Pulmonary artery endothelial cell (primary cell): Measurements from ENCODE around the gene PSAPL1. TPM values are rescaled to one million over a fixed set of nuclear protein-coding genes. Genes with fewer than 3 reads are reported as not detected.

Experiments
- DNase-seq: peaks from one replicate; pipeline ENCODE4 v3.0.0-alpha.2; 2011; ENCODE audit warnings: low read depth, low spot score
- total RNA-seq: library from RNA; depleted of rRNA; stranded (reverse); fragments of >200 nt; gene quantifications from 2 replicates; pipeline ENCODE4 v1.2.3, GENCODE V29; 2014

PSAPL1 gene
- total RNA-seq, 1 donor from 2014 or later: not detected

DNA sequence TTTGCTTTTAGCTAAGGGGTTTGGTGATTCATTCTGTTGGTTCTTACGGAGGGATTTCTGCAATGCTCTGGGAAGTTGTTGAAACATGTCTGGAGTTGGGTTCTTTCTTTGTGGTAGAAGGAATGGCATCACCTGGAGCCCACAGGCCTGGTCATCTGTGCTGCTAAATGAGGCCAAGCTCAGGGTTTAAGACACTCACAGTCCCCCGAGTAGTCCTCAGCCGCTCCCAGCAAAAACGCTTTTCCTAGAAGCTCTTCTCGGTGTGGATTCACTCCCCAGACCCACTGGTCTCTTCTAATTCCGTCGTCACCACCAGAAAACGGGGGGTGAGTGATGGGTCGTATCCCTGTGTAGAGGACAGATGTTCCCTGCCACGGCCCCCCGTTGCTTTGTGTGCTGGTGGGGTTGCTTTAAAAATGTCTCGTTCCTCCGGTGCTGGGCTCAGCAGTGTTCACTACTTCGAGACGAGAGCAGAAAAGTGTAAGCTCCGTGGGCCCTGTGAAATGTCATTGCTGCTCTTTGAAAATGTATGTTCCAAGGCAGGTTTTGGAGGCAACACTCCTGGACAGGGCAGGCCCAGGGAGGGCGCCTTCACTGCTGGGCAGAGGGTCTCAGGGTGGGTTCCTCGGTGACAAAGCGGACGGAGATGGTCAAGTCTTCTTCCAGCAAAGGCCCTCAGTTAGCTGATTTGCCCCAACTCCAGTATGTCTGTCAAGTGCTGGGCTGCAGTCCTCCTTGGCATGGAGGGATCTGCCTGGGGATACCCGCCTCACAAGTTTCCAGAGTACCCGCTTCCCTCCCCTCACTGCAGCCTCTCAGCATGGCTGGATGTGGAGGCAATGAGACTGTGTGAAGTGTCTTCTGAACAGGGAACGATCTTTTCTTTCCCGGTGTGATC, 37.3 kb downstream of the PSAPL1 start:
- no peak for DNase-seq

DNA sequence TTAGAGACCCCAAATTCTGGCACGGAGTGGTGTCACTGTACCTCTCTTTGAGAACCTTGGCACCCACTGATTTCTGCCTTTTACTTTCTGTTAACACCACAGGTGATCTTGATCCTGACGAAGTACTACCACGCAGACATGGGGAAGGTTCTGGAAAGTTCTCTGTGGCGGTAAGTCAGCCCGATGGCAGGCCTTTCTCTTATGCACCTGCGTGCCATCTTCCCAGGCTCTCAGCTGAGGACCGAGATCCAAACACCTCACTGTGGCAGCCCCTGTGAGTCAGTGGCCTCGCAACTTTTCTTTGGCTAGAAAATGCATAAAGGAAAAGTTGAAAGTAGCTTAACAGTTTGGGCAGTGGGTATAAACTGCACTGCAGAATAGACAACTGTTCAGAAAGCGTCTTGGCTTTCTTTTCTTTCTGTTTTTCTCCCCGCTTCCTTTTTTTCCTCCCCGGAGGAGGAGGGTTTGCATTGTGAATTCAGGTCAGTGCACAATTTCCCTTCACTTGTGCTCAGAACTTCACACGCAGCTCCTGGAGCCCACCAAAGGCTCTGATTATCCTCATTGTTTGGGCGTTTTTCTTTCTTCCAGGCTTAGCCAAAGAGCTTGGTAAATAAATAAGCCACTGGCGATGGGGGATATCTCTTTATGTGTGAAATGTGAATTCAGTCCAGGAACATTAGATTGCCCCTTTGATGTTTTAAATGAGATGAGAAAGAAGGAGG, 38.4 kb downstream of the PSAPL1 start:
- DNase-seq: no peak

DNA sequence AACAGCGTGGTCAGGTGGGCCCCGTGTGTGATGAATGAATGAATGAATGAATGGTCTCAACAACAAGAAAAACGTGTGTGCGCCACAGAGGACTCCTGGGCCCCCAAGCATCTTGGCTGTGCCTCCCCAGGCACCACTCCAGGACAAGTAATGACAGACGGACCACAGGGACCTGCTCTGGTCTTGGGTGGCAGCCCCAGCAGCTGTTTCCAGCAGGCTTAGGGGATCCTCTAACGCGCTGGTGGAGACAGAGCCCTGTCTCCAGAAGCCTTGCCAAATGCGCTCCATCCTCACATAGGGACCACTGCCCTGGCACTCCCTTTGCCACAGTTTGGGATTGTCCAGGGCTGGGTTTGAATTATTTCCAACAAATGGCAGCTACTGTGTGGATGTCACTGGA, 39.1 kb downstream of the PSAPL1 start:
- DNase-seq: no peak

GRCh38 chr4:7394681-7395451, 39.9 kb downstream of the PSAPL1 start:
- no peak for DNase-seq

DNA sequence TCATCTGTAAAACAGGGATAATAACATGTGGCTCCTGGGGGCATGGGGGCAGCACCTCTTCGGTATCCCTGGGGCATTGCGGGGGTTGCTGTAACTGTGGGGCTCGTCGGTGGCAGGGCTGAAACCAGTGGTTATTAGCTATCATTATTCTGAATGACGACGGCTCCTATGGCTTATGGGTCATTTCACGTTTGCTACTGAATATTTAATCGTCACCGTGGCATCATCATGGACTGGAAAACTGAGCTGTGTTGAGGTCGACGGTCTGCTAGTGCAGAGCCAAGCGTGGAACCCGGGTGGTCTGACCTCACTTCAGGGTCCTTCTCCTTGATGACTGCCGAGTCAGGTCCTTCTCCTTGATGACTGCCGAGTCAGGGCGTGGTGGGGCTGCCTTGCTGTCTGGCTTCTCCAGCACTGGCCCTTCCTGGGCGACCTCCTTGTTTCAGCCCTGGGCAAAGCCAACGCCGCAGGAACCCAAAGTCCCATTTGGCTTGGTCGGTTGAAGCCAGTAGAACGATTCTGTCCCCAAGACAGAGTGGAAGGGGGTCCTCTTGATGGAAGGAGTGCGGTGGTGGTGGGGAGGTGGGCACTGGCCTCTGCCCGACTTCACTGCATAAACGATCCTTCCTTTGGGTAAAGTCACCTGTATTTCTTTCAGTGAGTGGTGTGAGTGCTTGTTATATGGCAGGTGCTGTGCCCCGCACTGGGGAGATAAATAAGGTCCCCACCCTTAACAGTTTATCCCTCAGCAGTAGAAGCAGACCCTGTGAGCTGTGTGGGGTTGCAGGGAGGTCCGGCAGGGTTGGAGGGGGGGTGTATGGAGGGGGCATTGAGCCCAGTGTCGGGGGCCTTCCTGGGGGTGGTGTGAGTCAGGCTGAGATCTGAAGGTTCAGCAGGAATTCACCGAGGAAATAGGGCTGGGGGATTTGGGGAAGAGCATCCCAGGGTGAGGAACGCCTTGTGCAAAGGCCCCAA, 40.8 kb downstream of the PSAPL1 start:
- DNase-seq: no peak

- DNase-seq: no peak
Observed at GRCh38 chr4:7392438-7393421, 42.0 kb downstream of the PSAPL1 start.

GRCh38 chr4:7391637-7392437, 42.9 kb downstream of the PSAPL1 start:
- DNase-seq: no peak

GRCh38 chr4:7390906-7391636, 43.7 kb downstream of the PSAPL1 start:
- DNase-seq: no peak

DNA sequence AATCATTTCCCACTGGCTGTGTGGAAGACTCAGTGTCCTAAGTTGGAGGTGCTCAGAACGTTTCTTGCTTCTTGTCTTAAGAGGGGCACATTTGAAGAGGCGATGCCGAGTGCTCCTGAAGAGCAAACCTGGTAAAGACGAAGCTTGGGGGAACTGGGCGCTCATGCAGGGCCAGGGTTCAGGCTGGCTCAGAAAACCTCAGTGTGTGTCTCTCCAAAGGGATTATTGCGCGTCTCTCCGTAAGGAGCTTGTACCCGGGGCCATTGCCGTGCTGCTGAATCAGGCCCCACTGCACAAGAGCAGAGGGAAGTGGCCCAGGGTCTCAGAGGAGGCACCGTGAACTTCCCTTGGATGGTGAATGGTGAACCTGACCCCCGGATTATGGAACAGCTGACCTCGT, 44.4 kb downstream of the PSAPL1 start:
- no peak for DNase-seq

DNA sequence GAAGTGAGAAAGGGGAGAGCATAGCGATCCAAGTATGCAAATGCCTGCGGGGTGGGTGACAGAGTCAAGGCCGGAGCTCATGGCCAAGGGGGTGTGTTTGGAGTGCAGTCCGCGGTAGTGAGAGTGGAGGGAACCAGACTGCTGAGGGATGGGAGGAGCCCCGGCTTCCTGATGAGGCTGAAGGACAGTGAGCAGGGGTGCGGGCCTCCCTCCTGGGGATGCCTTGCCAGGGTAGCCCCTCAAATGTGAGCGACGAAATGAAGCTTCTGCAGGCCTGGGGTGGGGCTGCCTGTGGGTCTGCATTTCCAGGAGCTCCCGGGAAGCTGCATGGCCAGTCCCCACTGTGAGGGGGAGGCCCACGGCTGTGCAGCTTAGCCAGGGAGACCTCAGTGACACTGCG, 45.0 kb downstream of the PSAPL1 start:
- DNase-seq: no peak

GRCh38 chr4:7389101-7389701, 45.5 kb downstream of the PSAPL1 start:
- no peak for DNase-seq

DNA sequence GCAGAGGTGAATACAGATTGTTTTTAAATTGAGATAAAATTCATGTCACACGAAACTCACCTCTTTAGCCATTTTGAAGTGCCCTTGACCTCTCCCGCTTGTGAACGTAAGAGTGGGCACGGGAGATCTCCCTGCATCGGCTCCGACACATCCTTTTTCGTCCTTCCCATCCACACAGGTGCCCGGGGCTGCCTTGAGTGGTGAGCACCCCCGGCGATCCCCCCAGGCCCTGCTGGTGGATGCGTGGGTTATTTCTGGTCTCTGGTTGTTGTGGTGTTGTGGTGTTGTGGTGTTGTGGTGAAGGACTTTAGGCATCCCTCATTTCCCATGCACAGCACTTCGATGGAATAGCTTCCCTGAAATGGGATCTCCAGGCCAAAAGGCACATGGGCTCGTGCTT, 46.1 kb downstream of the PSAPL1 start:
- no peak for DNase-seq

DNA sequence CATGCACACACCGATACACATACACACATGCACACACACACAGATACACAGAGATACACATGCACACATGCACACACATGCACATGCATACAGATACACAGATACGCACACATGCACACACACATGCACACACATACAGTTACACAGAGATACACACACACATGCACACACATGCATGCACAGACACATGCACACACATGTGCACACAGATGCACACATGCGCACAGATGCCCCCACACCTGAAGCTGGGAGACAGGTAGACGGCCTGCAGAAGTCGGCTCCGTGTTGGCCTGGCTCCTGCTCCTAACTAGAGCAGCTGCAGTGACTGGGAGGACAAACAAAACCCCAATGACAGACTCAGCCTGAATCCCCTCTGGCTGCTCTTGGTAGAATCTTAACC, 46.8 kb downstream of the PSAPL1 start:
- DNase-seq: no peak

DNA sequence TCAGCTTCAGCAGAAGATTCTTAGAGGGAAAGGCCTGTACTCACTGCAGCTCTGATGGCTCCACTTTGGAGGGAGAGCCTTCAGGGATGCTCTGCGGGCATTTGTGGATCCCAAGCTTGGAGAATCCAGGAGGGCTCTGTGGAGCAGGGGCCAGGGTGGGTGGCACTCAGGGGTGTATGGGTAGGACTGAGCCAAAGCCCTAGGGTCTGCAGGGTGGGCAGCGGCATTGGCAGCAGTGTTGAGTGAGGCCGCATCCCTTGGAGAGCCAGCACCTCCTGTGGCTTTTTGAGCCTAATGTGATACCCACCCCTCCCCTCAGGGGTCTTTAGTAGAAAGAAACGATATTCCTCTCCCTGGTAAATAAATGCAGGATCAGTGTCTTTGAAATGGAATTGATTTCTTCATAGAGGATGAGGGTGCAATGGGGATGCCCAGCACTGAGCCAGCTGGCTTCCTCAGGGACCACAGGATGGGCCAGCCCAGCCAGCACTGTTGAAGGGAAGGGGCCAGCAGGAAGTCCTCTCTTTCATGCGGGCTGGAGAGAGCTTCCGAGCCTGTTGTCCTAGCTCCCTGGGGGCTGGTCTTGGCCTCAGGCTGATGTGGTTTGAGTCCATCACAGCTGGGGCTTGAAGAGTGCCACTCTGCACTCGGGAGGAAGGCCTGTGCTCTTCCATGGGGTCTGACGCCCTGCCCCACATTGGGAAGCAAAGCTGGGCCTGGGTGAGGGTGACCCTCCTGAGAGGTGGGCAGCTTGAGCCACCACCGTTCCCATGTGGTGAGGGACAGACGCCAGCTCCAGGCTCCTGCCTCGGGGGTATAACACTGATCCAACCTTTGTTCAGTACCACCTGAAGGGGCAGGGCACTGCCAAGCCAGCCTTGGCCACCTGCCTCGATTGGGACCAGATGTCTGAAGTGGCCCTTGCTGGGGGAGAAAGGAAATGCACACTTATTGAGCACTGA, 49.5 kb downstream of the PSAPL1 start:
- no peak for DNase-seq

- DNase-seq: no peak
Observed at GRCh38 chr4:7384003-7384928, 50.5 kb downstream of the PSAPL1 start.
